GM12878 (cell line): Measurements from ENCODE around the gene IFT52. TPM values are rescaled to one million over a fixed set of nuclear protein-coding genes. Genes with fewer than 3 reads are reported as not detected.

ENCODE experiments used
- ATAC-seq: fragments of 200-7000 bp; cut with Tn5 transposase; 3 replicates; pipeline ENCODE4 v1.9.1; 2020; ENCODE audit warnings: mild to moderate bottlenecking, moderate library complexity
- BruUV-seq: library from RNA; stranded (reverse); fragments of 400-500 nt; replicated peaks from 2 replicates; lab custom pipeline; 2021; lab: Mats Ljungman, UMichigan
- CTCF ChIA-PET: fragments of 300-600 bp; sonication (Branson Sonifier 250); formaldehyde crosslinking; extraction: SDS; loops from one replicate; lab custom pipeline; 2021; ENCODE audit warnings: inconsistent platforms; lab: Yijun Ruan, JAX
- POLR2A ChIA-PET: fragments of 350-600 bp; formaldehyde crosslinking; extraction: SDS; loops from one replicate; lab custom pipeline; 2021; ENCODE audit warnings: inconsistent platforms; lab: Charles Lee
- RAD21 ChIA-PET: fragments of 300-600 bp; sonication (Branson Sonifier 250); formaldehyde crosslinking; loops from one replicate; lab custom pipeline; 2023; ENCODE audit warnings: antibody characterized with exemption; ENCODE audit not compliant: unreplicated experiment; lab: Charles Lee
- SMC1A ChIA-PET: fragments of 300-600 bp; sonication (Branson Sonifier 250); formaldehyde crosslinking; loops from one replicate; lab custom pipeline; 2023; ENCODE audit not compliant: unreplicated experiment, uncharacterized antibody; lab: Charles Lee
- DNase-seq: peaks from one replicate; pipeline ENCODE4 v3.0.0-alpha.2; 2011; ENCODE audit warnings: low read depth, low spot score
- FAIRE-seq: peaks from 3 replicates; lab custom pipeline; 2011; peaks lifted over from hg19 to GRCh38; lab: Jason Lieb, UNC
- H2AFZ ChIP-seq: 2 replicates; pipeline ENCODE4 v1.6.0; 2011; ENCODE audit warnings: low read depth, low read length, control low read depth; ENCODE audit not compliant: control insufficient read depth
- H3K27ac ChIP-seq: 2 replicates; pipeline ENCODE4 v1.5.1; 2011; ENCODE audit warnings: control low read depth; ENCODE audit not compliant: control insufficient read depth, insufficient read depth
- H3K27me3 ChIP-seq, 2 experiments: replicated peaks in 1 of 2; 2 replicates each; pipeline versions ENCODE4 v1.6.0 to v1.6.1; 2011; ENCODE audit warnings: low read length in 1 of 2; ENCODE audit not compliant: control insufficient read depth in 2 of 2, insufficient read depth in 2 of 2
- H3K36me3 ChIP-seq, 2 experiments: 2 replicates each; pipeline ENCODE4 v1.5.1; 2011; ENCODE audit warnings: low read length in 1 of 2; ENCODE audit not compliant: control insufficient read depth in 2 of 2, insufficient read depth in 2 of 2
- H3K4me1 ChIP-seq: 2 replicates; pipeline ENCODE4 v1.6.1; 2011; ENCODE audit warnings: mild to moderate bottlenecking, low read length, moderate library complexity, mixed read lengths; ENCODE audit not compliant: control insufficient read depth, insufficient read depth
- H3K4me2 ChIP-seq: 2 replicates; pipeline ENCODE4 v1.6.0; 2011; ENCODE audit warnings: control low read depth; ENCODE audit not compliant: control insufficient read depth, insufficient read depth
- H3K4me3 ChIP-seq: fragments of 200-600 bp; sonication (generic); 2 replicates; pipeline ENCODE4 v1.5.1; 2016
- H3K79me2 ChIP-seq: 2 replicates; pipeline ENCODE4 v1.6.0; 2011; ENCODE audit warnings: low read length; ENCODE audit not compliant: control insufficient read depth, insufficient read depth
- H3K9ac ChIP-seq: 2 replicates; pipeline ENCODE4 v1.8.0; 2011; ENCODE audit warnings: low read length, control low read depth, mixed read lengths; ENCODE audit not compliant: control insufficient read depth, insufficient read depth
- H3K9me3 ChIP-seq: replicated peaks from 3 replicates; pipeline ENCODE4 v1.5.1; 2011; ENCODE audit warnings: mild to moderate bottlenecking, low read length; ENCODE audit not compliant: control insufficient read depth, insufficient read depth
- H4K20me1 ChIP-seq: 2 replicates; pipeline ENCODE4 v1.6.0; 2011; ENCODE audit not compliant: control insufficient read depth, insufficient read depth
- CTCF ChIP-seq, 3 experiments: IDR thresholded peaks in 2 of 3; conservative IDR thresholded peaks in 1 of 3; 2 replicates each; pipeline ENCODE4 v1.5.1; 2011; ENCODE audit warnings: low read depth in 3 of 3, low read length in 3 of 3, mild to moderate bottlenecking in 3 of 3, control low read depth in 2 of 3, moderate library complexity in 2 of 3, inconsistent platforms in 1 of 3, mixed read lengths in 1 of 3; ENCODE audit not compliant: control insufficient read depth in 2 of 3, insufficient read depth in 1 of 3; ENCODE audit errors: extremely low read depth in 1 of 3
- JUNB ChIP-seq: IDR thresholded peaks from 2 replicates; pipeline ENCODE4 v1.6.1; 2016; ENCODE audit warnings: antibody characterized with exemption, mild to moderate bottlenecking
- LARP7 ChIP-seq: fragments of 450-650 bp; IDR thresholded peaks from 2 replicates; pipeline ENCODE4 v1.6.1; 2017; ENCODE audit warnings: mild to moderate bottlenecking
- NFXL1 ChIP-seq: fragments of 450-650 bp; IDR thresholded peaks from 2 replicates; pipeline ENCODE4 v1.6.1; 2017; ENCODE audit warnings: antibody characterized with exemption, mild to moderate bottlenecking, borderline replicate concordance
- PML ChIP-seq: IDR thresholded peaks from 2 replicates; pipeline ENCODE4 v1.6.1; 2012; ENCODE audit warnings: low read length, inconsistent platforms
- RUNX3 ChIP-seq: IDR thresholded peaks from 2 replicates; pipeline ENCODE4 v1.6.1; 2012; ENCODE audit warnings: low read length, inconsistent platforms
- SREBF1 ChIP-seq: IDR thresholded peaks from 2 replicates; pipeline ENCODE4 v1.6.1; 2012; ENCODE audit warnings: mild to moderate bottlenecking, low read length
- SUPT20H ChIP-seq: IDR thresholded peaks from 2 replicates; pipeline ENCODE4 v1.6.1; 2011; ENCODE audit warnings: low read depth, mild to moderate bottlenecking, low read length, moderate library complexity, borderline replicate concordance; ENCODE audit not compliant: control insufficient read depth
- TCF12 ChIP-seq: IDR thresholded peaks from 2 replicates; pipeline ENCODE4 v1.6.1; 2011; ENCODE audit warnings: low read depth, mild to moderate bottlenecking, low read length
- ZSCAN29 ChIP-seq: fragments of 450-650 bp; IDR thresholded peaks from 2 replicates; pipeline ENCODE4 v1.6.1; 2017; ENCODE audit warnings: mild to moderate bottlenecking, moderate library complexity
- WGBS: methylation state at CpG from one replicate; pipeline ENCODE4 v1.1.6; 2016; ENCODE audit warnings: low lambda C conversion rate; ENCODE audit not compliant: insufficient replicate concordance, insufficient coverage; ENCODE audit errors: missing lambda C conversion rate; 5-methylcytosine and 5-hydroxymethylcytosine counted together
- in situ Hi-C: fragments of 300-500 bp; cut with MboI; formaldehyde crosslinking; loops from 9 replicates; pipeline ENCODE4 v1.14.3; 2018; ENCODE audit warnings: mixed read lengths
- intact Hi-C: fragments of 100-400 bp; cut with micrococcal nuclease; formaldehyde crosslinking; loops from one replicate; pipeline ENCODE4 v1.14.2; 2022; ENCODE audit not compliant: unreplicated experiment
- polyA plus RNA-seq, 11 experiments: library from polyadenylated mRNA; depleted of rRNA in 4 of 11; unstranded in 6 of 11; stranded (reverse) in 5 of 11; fragments of >200 nt; fragmentation: Nextera tagmentation in 4 of 11; fragmentation: Illumina TruSeq in 1 of 11; extraction: Ambion mirVana in 4 of 11; extraction: Trizol in 1 of 11; gene quantifications; 1 replicate in 1 of 11; 2 replicates in 10 of 11; pipeline versions ENCODE4 v1.2.1 to v1.2.3, GENCODE V29; 2011 to 2016; ENCODE audit warnings: inconsistent platforms in 2 of 11, missing spikeins in 2 of 11, low read depth in 1 of 11
- total RNA-seq, 4 experiments: library from RNA; depleted of rRNA in 3 of 4; stranded (reverse); fragments of >200 nt in 3 of 4; fragmentation: Illumina TruSeq in 1 of 4; extraction: Trizol in 1 of 4; gene quantifications; 2 replicates each; pipeline versions ENCODE4 v1.2.1 to v1.2.3, GENCODE V29; 2013 to 2021
- TF ChIP-seq, protein P1 (sequence below): fragments of 450-650 bp; IDR thresholded peaks from 2 replicates; pipeline ENCODE4 v1.6.1; 2014; ENCODE audit warnings: mild to moderate bottlenecking

IFT52 gene
- total and polyA plus RNA-seq, 10 of the 15 experiments (the other 5 are each of a cell fraction or from before 2014, with no cell fraction given) = 18.1 to 30.5 (median 26.0) TPM

GRCh38 chr20:43631598-43631997 lies 40.9 kb downstream of the IFT52 start:
- no peak for FAIRE-seq
- H3K27ac ChIP-seq = no peak overlapping the region

More at GRCh38 chr20:43631598-43631997, 40.9 kb downstream of the IFT52 start:
- Histone ChIP-seq H2AFZ (no peak overlapping the region), H3K4me2 (no peak overlapping the region), H4K20me1 (no peaks in the 10 kb centered on the region), H3K4me3 (no peak overlapping the region), H3K27me3 (no peaks in the 10 kb centered on the region), H3K9me3 (no peaks in the 10 kb centered on the region), H3K36me3 (no peaks in the 10 kb centered on the region), H3K4me1 (no peaks in the 10 kb centered on the region), H3K9ac (no peak overlapping the region), H3K79me2 (no peaks in the 10 kb centered on the region)
- intact Hi-C loops = no loop called here
- in situ Hi-C loops = no loop called here
- DNase-seq = no peak
- ChIA-PET SMC1A (interaction anchor here (1.3 kb wide), 1 partner anchor 469 kb away, joined by 3 read pairs; no protein-coding TSS in a partner anchor), RAD21 (no interaction called here), POLR2A (no interaction called here), CTCF (interaction anchor here (0.8 kb wide), 1 partner anchor 60 kb away, joined by 3 read pairs; no protein-coding TSS in a partner anchor)
- TF ChIP-seq NFXL1 (no peak), TCF12 (no peak), ZSCAN29 (no peak), RUNX3 (no peak), SREBF1 (no peak), LARP7 (no peak), PML (no peak), JUNB (no peak), SUPT20H (no peak), CTCF (IDR thresholded peaks at IDR 0.05 in 2 of 3, conservative IDR thresholded peaks at IDR 0.05 in 1 of 3; ENCODE audit: control insufficient read depth in 2 of 3, extremely low read depth in 1 of 3, insufficient read depth in 1 of 3, low read depth in 3 of 3, low read length in 3 of 3) (no peak)
- TF ChIP-seq, protein P1, sequence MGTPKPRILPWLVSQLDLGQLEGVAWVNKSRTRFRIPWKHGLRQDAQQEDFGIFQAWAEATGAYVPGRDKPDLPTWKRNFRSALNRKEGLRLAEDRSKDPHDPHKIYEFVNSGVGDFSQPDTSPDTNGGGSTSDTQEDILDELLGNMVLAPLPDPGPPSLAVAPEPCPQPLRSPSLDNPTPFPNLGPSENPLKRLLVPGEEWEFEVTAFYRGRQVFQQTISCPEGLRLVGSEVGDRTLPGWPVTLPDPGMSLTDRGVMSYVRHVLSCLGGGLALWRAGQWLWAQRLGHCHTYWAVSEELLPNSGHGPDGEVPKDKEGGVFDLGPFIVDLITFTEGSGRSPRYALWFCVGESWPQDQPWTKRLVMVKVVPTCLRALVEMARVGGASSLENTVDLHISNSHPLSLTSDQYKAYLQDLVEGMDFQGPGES = no peak
- WGBS = 100% methylated on average over 7 of the region's 8 CpGs
- ATAC-seq = no peak
- BruUV-seq = no TSS peak
